KMS-11 (cell line): Measurements from ENCODE around the gene EML4.

ENCODE experiments used
- H2AFZ ChIP-seq: fragments of 200-600 bp; sonication (generic); 2 replicates; pipeline ENCODE4 v1.6.1; 2016; ENCODE audit warnings: antibody characterized with exemption, mixed run types, low read depth
- H3K27ac ChIP-seq: fragments of 200-600 bp; sonication (generic); 2 replicates; pipeline ENCODE4 v1.6.1; 2016; ENCODE audit warnings: mild to moderate bottlenecking, mixed run types
- H3K27me3 ChIP-seq: fragments of 200-600 bp; sonication (generic); 2 replicates; pipeline ENCODE4 v1.6.1; 2017; ENCODE audit warnings: mild to moderate bottlenecking, low read depth, mixed run types, moderate library complexity; ENCODE audit not compliant: insufficient read depth
- H3K36me3 ChIP-seq: fragments of 200-600 bp; sonication (generic); 2 replicates; pipeline ENCODE4 v1.6.1; 2017; ENCODE audit warnings: mild to moderate bottlenecking, mixed run types; ENCODE audit not compliant: insufficient read depth
- H3K4me1 ChIP-seq: fragments of 200-600 bp; sonication (generic); 2 replicates; pipeline ENCODE4 v1.6.1; 2016; ENCODE audit warnings: mild to moderate bottlenecking, low read depth, mixed run types; ENCODE audit not compliant: poor library complexity, severe bottlenecking
- H3K4me2 ChIP-seq: fragments of 200-600 bp; sonication (generic); 2 replicates; pipeline ENCODE4 v1.7.0; 2016; ENCODE audit warnings: mild to moderate bottlenecking, mixed run types
- H3K4me3 ChIP-seq: fragments of 200-600 bp; sonication (generic); IDR thresholded peaks from 2 replicates; pipeline ENCODE4 v1.6.1; 2017; ENCODE audit warnings: low read depth, low read length, mixed read lengths; ENCODE audit not compliant: insufficient read depth
- H3K79me2 ChIP-seq: fragments of 200-600 bp; sonication (generic); 2 replicates; pipeline ENCODE4 v1.6.1; 2016; ENCODE audit warnings: low read depth, mixed run types; ENCODE audit not compliant: insufficient read depth
- H3K9ac ChIP-seq: fragments of 200-600 bp; sonication (generic); 2 replicates; pipeline ENCODE4 v1.6.1; 2016; ENCODE audit warnings: mild to moderate bottlenecking, mixed run types
- H4K20me1 ChIP-seq: fragments of 200-600 bp; sonication (generic); 2 replicates; pipeline ENCODE4 v1.6.1; 2016; ENCODE audit warnings: mild to moderate bottlenecking, mixed run types; ENCODE audit not compliant: insufficient read depth
- TF ChIP-seq, protein P1 (sequence below): fragments of 200-600 bp; sonication (generic); conservative IDR thresholded peaks from 2 replicates; pipeline ENCODE4 v1.6.1; 2017; ENCODE audit warnings: low read depth, mild to moderate bottlenecking, antibody characterized with exemption, low read length, moderate library complexity, mixed read lengths

EML4 gene

DNA sequence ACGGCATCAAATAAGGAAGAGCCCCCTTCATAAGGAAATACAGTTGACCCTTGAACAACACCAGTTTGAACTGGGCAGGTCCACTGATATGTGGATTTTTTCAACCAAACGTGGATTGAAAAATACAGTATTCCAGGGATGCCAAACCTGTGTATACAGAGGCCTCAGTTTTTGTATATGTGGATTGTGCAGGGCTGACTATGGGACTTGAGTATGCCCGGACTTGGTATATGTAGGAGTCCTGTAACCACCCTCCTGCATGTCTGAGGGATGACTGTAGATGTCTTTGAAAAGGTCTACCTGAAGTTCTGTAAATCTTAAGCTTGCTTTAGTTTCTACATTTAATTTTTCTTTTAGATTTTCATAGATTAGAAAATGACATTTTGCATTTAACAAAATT, 50.0 kb downstream of the EML4 start:
- Histone ChIP-seq H3K36me3 (no peaks in the 10 kb centered on the region; the same call in 1 of the 2 replicates), H3K4me1 (peaks cover 41% of the 10 kb centered on the region), H3K27me3 (no peaks in the 10 kb centered on the region), H3K9ac (no peak overlapping the region), H2AFZ (no peak overlapping the region), H3K4me3 (no peak overlapping the region), H3K4me2 (no peak overlapping the region), H4K20me1 (peaks cover 19% of the 10 kb centered on the region), H3K79me2 (peaks cover 86% of the 10 kb centered on the region), H3K27ac (no peak overlapping the region)
- TF ChIP-seq, protein P1, sequence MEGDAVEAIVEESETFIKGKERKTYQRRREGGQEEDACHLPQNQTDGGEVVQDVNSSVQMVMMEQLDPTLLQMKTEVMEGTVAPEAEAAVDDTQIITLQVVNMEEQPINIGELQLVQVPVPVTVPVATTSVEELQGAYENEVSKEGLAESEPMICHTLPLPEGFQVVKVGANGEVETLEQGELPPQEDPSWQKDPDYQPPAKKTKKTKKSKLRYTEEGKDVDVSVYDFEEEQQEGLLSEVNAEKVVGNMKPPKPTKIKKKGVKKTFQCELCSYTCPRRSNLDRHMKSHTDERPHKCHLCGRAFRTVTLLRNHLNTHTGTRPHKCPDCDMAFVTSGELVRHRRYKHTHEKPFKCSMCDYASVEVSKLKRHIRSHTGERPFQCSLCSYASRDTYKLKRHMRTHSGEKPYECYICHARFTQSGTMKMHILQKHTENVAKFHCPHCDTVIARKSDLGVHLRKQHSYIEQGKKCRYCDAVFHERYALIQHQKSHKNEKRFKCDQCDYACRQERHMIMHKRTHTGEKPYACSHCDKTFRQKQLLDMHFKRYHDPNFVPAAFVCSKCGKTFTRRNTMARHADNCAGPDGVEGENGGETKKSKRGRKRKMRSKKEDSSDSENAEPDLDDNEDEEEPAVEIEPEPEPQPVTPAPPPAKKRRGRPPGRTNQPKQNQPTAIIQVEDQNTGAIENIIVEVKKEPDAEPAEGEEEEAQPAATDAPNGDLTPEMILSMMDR, result no peak

DNA sequence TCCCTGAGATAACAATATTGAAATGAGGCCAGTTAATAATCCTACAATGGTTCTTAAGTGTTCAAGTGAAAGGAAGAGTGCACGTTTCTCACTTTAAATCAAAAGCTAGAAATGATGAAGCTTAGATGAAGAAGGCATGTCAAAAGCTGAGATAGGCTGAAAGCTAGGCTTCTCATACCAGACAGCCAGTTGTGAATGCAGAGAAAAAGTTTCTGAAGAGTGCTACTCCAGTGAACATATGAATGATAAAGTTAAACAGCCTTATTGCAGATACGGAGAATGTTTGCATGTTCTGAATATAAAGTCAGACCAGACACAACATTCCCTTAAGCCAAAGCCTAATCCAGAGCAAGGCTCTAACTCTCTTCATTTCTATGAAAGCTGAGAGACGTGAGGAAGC, 51.4 kb downstream of the EML4 start:
- no peak overlapping the region for H3K4me2 ChIP-seq
- H3K27me3 ChIP-seq, result no peaks in the 10 kb centered on the region
- no peak overlapping the region for H3K9ac ChIP-seq
- H4K20me1 ChIP-seq, result peaks cover 26% of the 10 kb centered on the region
- H3K4me1 ChIP-seq, result peaks cover 50% of the 10 kb centered on the region
- no peaks in the 10 kb centered on the region; the same call in 1 of the 2 replicates for H3K36me3 ChIP-seq
- peaks cover 85% of the 10 kb centered on the region for H3K79me2 ChIP-seq
- no peak overlapping the region for H3K27ac ChIP-seq
- no peak overlapping the region for H2AFZ ChIP-seq
- no peak overlapping the region for H3K4me3 ChIP-seq
- TF ChIP-seq, protein P1, result no peak

DNA sequence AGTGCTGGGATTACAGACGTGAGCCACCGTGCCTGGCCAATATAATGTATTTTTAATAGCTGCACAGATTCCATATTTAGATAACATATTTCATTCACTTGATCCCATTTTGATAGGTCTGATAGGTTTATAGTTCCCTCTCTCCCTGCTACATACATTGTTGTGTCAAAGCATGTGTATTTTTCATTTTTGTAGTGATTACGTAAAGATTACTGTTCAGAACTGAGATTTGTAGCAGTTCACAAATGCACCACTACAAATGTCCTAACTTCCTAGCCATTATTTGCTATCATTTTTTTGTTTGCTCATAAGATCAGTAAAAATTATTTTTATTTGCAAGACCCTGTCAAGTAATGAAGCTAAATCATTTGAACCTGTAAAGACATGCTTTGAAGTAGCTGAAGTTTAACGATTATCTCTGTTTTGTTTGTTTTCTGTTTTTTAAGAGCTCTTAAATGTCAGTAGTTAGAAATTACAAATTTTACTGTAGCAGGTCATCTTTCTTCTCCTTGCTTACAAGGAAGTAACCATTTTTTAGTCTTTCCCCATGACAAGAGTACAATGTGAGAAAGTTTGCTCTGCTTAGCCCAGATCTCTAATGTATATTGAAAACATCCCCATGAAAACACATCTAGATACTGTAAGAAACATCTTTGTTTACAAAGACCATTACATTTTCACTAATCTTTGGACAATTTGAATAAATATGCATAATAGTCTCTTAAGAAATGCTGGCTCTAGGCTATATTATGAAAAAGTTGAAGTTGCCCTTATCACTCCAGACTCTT, 54.1 kb downstream of the EML4 start:
- Histone ChIP-seq H2AFZ (no peak overlapping the region), H3K4me3 (no peak overlapping the region), H3K79me2 (peaks cover 87% of the 10 kb centered on the region), H3K36me3 (no peaks in the 10 kb centered on the region; the same call in 1 of the 2 replicates), H3K4me2 (no peak overlapping the region), H3K27me3 (no peaks in the 10 kb centered on the region), H3K27ac (no peak overlapping the region), H3K4me1 (peaks cover 28% of the 10 kb centered on the region), H4K20me1 (peaks cover 23% of the 10 kb centered on the region), H3K9ac (no peak overlapping the region)
- TF ChIP-seq, protein P1, result no peak

DNA sequence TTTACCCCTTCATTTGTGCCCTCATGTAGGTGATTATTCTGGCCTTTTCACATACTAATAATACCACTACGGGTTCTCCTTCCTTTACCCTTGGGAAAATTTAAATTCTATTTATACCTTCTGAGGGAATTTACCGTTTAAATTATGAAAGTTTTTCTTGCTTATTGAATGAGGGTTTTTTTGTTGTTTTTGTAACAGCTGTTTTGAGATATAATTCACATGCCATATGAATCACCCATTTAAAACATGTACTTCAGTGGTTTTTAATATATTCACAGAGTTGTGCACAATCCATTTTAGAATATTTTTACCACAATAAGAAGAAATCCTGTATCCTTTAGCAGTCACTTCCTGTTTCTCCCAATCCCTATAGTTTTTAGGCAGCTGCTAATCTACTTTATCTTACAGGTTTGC, 54.7 kb downstream of the EML4 start:
- Histone ChIP-seq H4K20me1 (peaks cover 23% of the 10 kb centered on the region), H2AFZ (no peak overlapping the region), H3K36me3 (no peaks in the 10 kb centered on the region), H3K4me1 (peaks cover 28% of the 10 kb centered on the region), H3K4me3 (no peak overlapping the region), H3K4me2 (no peak overlapping the region), H3K79me2 (peaks cover 87% of the 10 kb centered on the region), H3K27me3 (no peaks in the 10 kb centered on the region), H3K27ac (no peak overlapping the region), H3K9ac (no peak overlapping the region)
- TF ChIP-seq, protein P1, result no peak
